Measurements from ENCODE around the gene TSHZ1.
"Not testable (repeated sequence)": the region's sequence is repeated elsewhere in the genome, so short reads cannot be mapped to it uniquely, and the experiment has no call there.

The TSHZ1 gene

GRCh38 chr18:75178376-75178775 is 32.2 kb upstream of the TSHZ1 start:
- ChIA-PET POLR2A (no interaction called here), CTCF (no interaction called here)
- TF ChIP-seq CTCF (IDR thresholded peaks at IDR 0.05; ENCODE audit: control extremely low read depth, extremely low read depth, low read depth, missing control alignments): no peak
- no peak for DNase-seq (ENCODE audit: extremely low spot score)

GRCh38 chr18:75179819-75180600 is 30.6 kb upstream of the TSHZ1 start:
- no peak for DNase-seq (ENCODE audit: extremely low spot score)
- ChIA-PET CTCF (no interaction called here), POLR2A (no interaction called here)
- TF ChIP-seq CTCF (IDR thresholded peaks at IDR 0.05; ENCODE audit: control extremely low read depth, extremely low read depth, low read depth, missing control alignments): no peak

- ChIA-PET CTCF (interaction anchor here (2.0 kb wide), 1 partner anchor 10 kb away, joined by 8 read pairs; no protein-coding TSS in a partner anchor), POLR2A (no interaction called here)
- no peak for DNase-seq (ENCODE audit: extremely low spot score)
- TF ChIP-seq CTCF (IDR thresholded peaks at IDR 0.05; ENCODE audit: control extremely low read depth, extremely low read depth, low read depth, missing control alignments): no peak
These were observed 27.1 kb upstream of the TSHZ1 start for GRCh38 chr18:75183524-75183923.

GRCh38 chr18:75183973-75184493 is 26.6 kb upstream of the TSHZ1 start:
- ChIA-PET POLR2A (no interaction called here), CTCF (interaction anchor here (2.0 kb wide), 1 partner anchor 11 kb away, joined by 8 read pairs; no protein-coding TSS in a partner anchor)
- no peak for DNase-seq (ENCODE audit: extremely low spot score)
- TF ChIP-seq CTCF (IDR thresholded peaks at IDR 0.05; ENCODE audit: control extremely low read depth, extremely low read depth, low read depth, missing control alignments): no peak

GRCh38 chr18:75185460-75185859 is 25.1 kb upstream of the TSHZ1 start:
- ChIA-PET POLR2A (no interaction called here), CTCF (interaction anchor here (2.0 kb wide), 1 partner anchor 13 kb away, joined by 5 read pairs; no protein-coding TSS in a partner anchor)
- no peak for TF ChIP-seq CTCF (IDR thresholded peaks at IDR 0.05; ENCODE audit: control extremely low read depth, extremely low read depth, low read depth, missing control alignments)
- no peak for DNase-seq (ENCODE audit: extremely low spot score)

- DNase-seq (ENCODE audit: extremely low spot score); POLR2A ChIA-PET; CTCF ChIA-PET: not testable (repeated sequence)
These were observed 22.9 kb upstream of the TSHZ1 start for GRCh38 chr18:75187702-75188101.

- ChIA-PET CTCF (interaction anchor here (1.6 kb wide), 1 partner anchor 21 kb away, joined by 5 read pairs; no protein-coding TSS in a partner anchor), POLR2A (no interaction called here)
- no peak for DNase-seq (ENCODE audit: extremely low spot score)
- TF ChIP-seq CTCF (IDR thresholded peaks at IDR 0.05; ENCODE audit: control extremely low read depth, extremely low read depth, low read depth, missing control alignments): no peak
These were observed 20.9 kb upstream of the TSHZ1 start for GRCh38 chr18:75189696-75190095.

Data from GM10248 (cell line).